ENCODE results near the gene MEGF11.

MEGF11 gene

DNA sequence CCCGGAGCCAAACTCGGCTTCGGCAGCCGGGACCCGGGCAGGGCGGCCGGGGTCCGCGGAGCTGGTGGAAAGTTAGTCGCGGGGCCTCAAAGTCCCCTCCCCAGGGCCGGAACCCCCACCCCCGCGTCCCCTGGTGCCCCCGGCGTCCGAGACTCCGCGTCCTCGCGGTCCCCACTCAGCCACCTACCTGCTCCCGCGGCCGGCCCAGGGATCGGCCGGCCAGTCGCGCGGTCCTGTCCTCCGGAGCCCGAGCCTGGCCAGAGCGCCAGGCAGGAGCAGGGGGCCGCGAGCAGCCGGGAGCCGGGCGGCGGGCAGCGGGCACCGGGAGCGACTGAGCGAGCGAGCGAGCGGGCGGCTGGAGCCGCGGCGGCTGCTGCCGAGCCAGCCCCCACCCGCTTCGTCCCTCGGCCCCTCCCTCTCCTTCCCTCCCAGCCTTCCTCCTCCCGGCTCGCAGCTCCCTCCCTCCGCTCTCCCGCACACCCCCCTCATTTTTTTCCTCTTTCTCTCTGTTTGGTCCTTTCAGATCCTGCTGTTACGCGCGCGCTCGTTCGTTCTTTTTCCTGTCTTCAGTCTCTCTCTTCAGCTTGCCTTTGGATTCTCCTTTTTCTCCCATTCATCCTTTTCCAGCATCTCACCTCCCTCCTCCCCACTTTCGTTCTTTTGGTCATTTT is at the start of gene MEGF11:
MEGF11 (minus strand) TSS at position 333 of the 671 bp plus-strand sequence. CDS start 125,347 bp downstream, outside the sequence.
- DNase-seq (ENCODE audit: low read depth) = no peak
- TF ChIP-seq, protein P1, sequence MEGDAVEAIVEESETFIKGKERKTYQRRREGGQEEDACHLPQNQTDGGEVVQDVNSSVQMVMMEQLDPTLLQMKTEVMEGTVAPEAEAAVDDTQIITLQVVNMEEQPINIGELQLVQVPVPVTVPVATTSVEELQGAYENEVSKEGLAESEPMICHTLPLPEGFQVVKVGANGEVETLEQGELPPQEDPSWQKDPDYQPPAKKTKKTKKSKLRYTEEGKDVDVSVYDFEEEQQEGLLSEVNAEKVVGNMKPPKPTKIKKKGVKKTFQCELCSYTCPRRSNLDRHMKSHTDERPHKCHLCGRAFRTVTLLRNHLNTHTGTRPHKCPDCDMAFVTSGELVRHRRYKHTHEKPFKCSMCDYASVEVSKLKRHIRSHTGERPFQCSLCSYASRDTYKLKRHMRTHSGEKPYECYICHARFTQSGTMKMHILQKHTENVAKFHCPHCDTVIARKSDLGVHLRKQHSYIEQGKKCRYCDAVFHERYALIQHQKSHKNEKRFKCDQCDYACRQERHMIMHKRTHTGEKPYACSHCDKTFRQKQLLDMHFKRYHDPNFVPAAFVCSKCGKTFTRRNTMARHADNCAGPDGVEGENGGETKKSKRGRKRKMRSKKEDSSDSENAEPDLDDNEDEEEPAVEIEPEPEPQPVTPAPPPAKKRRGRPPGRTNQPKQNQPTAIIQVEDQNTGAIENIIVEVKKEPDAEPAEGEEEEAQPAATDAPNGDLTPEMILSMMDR (conservative IDR thresholded peaks at IDR 0.05; ENCODE audit: low read depth, low read length) = no peak
- peak within 1 kb of the TSS; percentile 46 for H3K4me3 ChIP-seq (ENCODE audit: low read length)

DNA sequence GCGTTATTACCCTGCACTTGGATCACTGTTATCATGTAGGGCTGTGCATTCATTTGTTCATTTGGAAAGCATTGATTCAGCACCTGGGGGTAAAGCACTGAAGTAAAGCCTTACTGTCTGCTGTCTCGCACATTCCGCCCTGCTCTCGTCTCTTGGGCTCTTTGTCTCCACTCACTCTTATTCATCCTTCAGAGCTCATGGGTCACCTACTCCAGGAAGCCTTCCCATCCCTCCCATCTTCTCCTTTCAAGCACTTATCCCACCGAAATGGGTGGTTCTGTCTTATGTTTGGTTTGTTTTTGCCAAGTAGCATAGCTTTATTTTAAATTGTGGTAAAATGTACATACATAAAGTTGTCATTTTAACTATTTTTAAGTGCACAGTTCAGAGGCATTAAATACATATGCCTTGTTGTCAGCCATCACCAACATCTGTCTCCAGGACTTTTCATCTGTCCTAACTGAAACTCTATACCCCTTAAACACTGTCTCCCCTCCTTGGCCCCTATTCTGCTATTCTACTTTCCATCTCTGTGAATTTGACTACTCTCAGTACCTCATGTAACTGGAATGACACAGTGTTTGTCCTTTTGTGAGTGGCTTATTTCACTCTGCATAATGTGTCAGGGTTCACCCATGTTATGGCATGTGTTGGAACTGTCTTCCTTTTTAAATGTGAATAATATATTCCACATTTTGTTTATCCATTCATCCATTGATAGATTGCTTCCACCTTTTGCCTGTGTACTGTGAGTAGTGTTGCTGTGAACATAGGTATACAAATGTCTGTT is 49.1 kb upstream of the MEGF11 start:
- no peak overlapping the region for H3K4me3 ChIP-seq (ENCODE audit: low read length)
- DNase-seq (ENCODE audit: low read depth) = no peak
- TF ChIP-seq, protein P1 (conservative IDR thresholded peaks at IDR 0.05; ENCODE audit: low read depth, low read length) = no peak

GRCh38 chr15:66298803-66299251 is 45.3 kb upstream of the MEGF11 start:
- TF ChIP-seq, protein P1 (conservative IDR thresholded peaks at IDR 0.05; ENCODE audit: low read depth, low read length) = no peak
- no peak overlapping the region for H3K4me3 ChIP-seq (ENCODE audit: low read length)
- no peak for DNase-seq (ENCODE audit: low read depth)

DNA sequence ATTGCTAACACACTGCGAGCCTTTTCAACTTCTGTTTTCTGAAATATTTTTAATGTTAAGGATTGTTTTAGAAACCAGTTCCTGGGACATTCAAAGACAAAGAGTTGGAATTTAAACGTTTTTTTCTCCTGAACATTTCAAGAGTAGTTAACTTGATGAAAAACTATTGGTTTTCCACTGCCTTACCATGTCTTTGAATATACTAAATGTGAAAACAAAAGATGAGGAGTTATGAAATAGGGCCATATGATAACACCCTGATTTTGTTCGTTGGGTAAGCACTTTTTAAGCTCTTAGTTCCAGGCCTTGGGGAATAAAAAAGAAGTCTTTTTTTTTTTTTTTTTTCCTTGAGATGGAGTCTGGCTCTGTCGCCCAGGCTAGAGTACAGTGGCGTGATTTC is 42.6 kb upstream of the MEGF11 start:
- TF ChIP-seq, protein P1 (conservative IDR thresholded peaks at IDR 0.05; ENCODE audit: low read depth, low read length) = no peak
- no peak for DNase-seq (ENCODE audit: low read depth)
- H3K4me3 ChIP-seq (ENCODE audit: low read length) = no peak overlapping the region

GRCh38 chr15:66294932-66295235 is 41.3 kb upstream of the MEGF11 start:
- no peak for DNase-seq (ENCODE audit: low read depth)
- peak overlapping the region; percentile 48 for H3K4me3 ChIP-seq (ENCODE audit: low read length)
- TF ChIP-seq, protein P1 (conservative IDR thresholded peaks at IDR 0.05; ENCODE audit: low read depth, low read length) = no peak

DNA sequence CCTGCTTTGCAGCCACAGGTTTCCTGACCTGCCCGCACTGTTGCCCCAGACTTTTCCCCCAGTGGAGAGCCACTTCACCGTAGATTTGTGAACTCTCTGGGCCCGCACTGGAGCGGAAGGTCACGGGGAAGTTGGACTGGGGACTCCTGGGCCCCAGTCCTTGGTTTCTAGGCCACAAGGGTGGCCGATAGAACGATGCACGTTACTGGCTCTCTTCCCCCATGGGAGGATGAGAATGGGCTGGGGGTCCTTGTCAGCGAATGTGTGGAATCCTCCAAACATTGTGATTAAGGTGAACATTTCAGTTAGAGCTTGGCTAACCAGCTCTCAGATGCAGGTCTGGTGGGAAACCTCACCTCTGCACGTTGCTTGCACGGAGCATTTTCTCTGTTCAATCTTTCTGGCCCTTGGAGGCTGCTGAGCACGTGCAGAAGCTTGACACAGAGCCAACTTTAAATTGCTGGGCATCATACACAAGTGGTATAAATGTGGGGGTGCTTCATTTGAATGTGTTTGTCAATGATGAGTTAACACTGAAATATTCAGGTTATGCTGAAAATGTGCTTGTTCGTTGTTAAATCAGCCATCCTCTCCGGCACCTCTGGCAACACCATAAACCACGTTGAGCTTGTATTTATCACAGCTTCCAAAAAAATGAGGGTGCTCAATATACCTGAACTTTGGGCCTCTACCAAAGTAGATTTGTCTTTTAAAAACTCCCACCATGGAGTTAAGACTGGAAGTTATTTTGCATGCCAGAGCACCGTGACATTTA is 40.8 kb upstream of the MEGF11 start:
- TF ChIP-seq, protein P1 (conservative IDR thresholded peaks at IDR 0.05; ENCODE audit: low read depth, low read length) = no peak
- peak overlapping the region; percentile 48 for H3K4me3 ChIP-seq (ENCODE audit: low read length)
- DNase-seq (ENCODE audit: low read depth) = peak; percentile 67

All from retinal pigment epithelial cell (primary cell).